ENCODE results near the gene ZMIZ1.
A peak's percentile ranks its signal among the peaks of the same experiment; 100 is the strongest.

The ZMIZ1 gene

GRCh38 chr10:79342295-79342761, 273.6 kb downstream of the ZMIZ1 start:
- TF ChIP-seq CTCF (IDR thresholded peaks at IDR 0.05), result no peak
- TF ChIP-seq ZFX (IDR thresholded peaks at IDR 0.05; ENCODE audit: borderline replicate concordance), result no peak
- no peak overlapping the region for H3K27ac ChIP-seq

DNA sequence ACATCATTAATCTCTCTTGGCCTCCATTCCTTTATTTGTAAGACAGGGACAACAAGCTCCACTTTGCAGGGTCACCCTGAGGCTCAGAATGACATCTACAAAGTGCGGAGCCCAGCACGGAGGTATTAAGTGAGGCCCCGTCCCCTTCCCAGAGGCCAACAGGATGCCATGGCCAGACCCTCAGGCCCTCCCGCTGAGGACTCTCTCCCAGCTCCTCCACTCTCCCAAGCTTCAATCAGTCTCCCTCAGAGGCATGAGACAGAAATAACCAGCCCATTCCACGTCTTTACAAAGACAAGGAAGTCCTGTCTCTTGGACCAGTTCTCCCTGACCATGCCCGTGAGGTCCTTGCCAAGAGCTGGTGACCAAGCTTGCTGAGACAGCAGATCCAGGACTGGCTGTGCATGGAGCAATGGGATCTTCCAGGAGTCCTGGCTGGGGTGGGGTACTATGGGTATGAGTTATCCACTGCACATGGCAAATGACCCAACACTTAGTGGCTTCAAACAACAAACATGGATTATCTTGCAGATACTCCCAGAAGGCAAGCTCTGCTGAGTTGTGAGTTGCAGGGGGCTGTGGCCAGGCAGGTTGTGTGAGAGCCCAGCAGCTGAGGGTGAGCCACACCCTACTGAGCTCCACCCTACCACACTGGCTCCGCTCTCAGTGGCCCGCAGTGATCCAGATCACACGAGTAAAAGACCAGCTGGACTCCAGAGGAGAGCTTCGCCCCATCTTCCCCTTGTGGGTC, 274.2 kb downstream of the ZMIZ1 start:
- TF ChIP-seq ZFX (IDR thresholded peaks at IDR 0.05; ENCODE audit: borderline replicate concordance), result no peak
- no peak for TF ChIP-seq CTCF (IDR thresholded peaks at IDR 0.05)
- H3K27ac ChIP-seq, result no peak overlapping the region

DNA sequence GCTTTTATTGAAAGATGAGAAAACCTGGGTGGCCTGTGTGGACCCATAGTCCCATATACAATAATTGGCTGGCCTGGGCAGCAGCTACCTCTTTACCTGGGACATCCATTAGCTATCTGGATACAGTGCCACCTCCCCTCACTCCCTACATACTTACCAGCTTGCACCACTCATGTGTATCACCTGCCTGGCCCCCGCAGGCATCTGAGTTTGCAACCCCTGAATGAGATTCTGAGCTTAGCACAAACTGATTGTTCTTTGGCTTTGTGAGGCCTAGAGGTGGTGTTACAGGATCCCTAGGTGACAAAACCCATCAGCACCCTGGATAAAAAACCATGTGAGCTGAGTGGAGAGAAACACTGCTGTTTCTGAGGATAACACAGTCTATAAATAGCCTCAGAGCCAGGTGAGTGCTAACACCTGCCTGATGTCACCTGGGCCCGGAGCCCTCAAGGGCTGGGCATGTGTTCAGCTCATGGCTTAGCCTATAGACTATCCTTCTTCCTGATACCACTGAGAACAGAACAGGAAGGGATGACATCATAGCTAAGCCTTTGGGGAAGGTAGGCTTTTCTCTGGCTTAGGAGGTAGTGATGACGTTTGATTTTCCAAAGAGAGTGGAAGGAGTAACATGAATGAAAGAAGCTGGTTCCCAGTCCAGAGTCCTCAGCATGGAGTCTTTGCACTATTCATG, 275.9 kb downstream of the ZMIZ1 start:
- no peak overlapping the region for H3K27ac ChIP-seq

DNA sequence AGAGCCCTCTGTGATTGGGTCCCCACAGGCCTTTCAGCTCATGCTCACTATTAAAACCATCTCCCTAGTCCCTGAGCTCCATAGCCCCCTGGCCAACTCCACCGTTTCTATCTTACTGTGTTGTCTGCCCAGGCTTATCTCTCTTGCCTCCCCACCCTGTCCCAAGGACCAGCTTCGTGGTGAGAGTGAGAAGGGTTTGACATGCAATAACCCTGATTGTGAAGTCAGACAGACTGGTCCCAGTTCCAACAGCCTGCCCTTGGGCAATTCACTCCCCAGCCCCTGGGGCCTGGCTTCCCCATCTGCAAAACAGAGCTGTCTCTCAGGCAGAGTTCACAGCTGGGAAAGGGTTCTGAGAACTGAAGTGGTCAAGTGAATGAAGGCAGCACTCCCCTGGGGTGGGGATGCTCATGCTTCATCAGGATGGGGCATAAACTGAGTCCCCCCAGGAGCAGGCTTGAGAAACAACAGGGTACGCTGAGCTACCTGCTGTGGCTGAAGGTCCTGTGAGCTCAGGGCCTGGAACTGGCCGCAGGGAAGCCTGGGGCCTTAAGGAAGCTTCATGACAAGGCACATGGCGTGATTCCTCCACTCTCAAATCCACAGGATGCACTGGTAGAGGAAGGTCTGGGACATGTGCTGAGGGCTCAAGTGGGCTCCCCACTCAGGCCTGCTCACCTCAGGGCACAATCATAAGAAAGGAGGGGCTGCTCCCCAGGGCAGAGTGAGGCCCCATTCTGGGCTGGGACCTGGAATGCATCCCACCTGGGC, 276.7 kb downstream of the ZMIZ1 start:
- H3K27ac ChIP-seq, result no peak overlapping the region

More for the DNA sequence above, 275.9 kb downstream of the ZMIZ1 start:
- TF ChIP-seq CTCF (IDR thresholded peaks at IDR 0.05) (no peak), ZFX (IDR thresholded peaks at IDR 0.05; ENCODE audit: borderline replicate concordance) (no peak)

GRCh38 chr10:79346012-79346340, 277.2 kb downstream of the ZMIZ1 start:
- TF ChIP-seq ZFX (IDR thresholded peaks at IDR 0.05; ENCODE audit: borderline replicate concordance) (no peak), CTCF (IDR thresholded peaks at IDR 0.05) (no peak)
- H3K27ac ChIP-seq, result no peak overlapping the region

More for the DNA sequence above, 276.7 kb downstream of the ZMIZ1 start:
- TF ChIP-seq ZFX (IDR thresholded peaks at IDR 0.05; ENCODE audit: borderline replicate concordance), result no peak
- no peak for TF ChIP-seq CTCF (IDR thresholded peaks at IDR 0.05)

DNA sequence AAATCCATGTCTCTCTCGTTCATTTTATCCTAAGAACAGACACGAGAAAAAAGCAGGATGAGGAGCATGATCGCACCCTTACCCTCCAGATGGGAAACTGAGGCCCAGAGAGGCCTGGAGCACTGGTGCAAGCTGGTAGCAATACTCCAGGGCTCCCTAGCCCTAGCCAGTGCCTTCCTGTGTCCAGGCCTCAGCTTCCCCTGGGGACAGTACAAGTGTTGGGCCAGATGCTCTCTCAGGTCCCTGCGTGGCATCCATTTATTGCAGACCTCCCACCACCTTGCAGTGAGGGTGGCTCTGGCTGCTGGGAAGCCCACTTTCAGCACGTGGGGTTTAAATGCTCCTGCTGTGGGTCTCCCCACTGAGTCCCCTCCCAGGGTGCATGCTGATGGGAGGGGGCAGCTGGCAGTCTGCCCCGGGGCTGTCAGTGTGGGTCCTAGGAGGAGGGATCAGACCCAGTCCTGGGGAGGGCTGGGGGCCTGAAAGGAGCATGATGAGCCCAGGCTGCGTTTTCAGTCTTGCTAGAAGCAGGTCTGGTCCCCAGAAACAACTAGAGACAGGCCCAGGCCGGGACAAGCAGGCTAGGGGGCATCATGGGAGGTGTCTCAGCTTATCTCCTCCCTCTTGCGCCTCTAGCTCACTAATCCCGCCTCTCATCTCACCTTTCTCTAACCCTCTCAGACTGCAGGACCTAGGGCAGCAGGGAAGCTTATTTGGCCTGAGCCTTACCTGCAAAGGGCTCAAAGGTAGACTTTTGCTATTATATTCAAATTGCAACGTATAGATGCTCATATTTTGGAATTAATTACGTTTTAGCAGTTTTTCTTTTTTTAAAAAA, 277.8 kb downstream of the ZMIZ1 start:
- peak overlapping the region; percentile 88 for H3K27ac ChIP-seq
- TF ChIP-seq CTCF (IDR thresholded peaks at IDR 0.05), result no peak
- no peak for TF ChIP-seq ZFX (IDR thresholded peaks at IDR 0.05; ENCODE audit: borderline replicate concordance)
